ENCODE results near the gene ATP11C.

The ATP11C gene

GRCh38 chrX:139949703-139950102 lies 16.9 kb upstream of the ATP11C start:
- Mint-ChIP-seq H3K4me3 (no peak overlapping the region), H3K9me3 (peaks cover 3% of the 10 kb centered on the region), H3K27ac (no peak overlapping the region), H3K27me3 (ENCODE audit: low read depth) (no peaks in the 10 kb centered on the region), H3K36me3 (ENCODE audit: low read depth) (no peaks in the 10 kb centered on the region), H3K4me1 (no peaks in the 10 kb centered on the region)
- no peak for TF ChIP-seq CTCF (IDR thresholded peaks at IDR 0.05; ENCODE audit: unreplicated experiment in 3 of 3)

- Mint-ChIP-seq H3K9me3 (peaks cover 3% of the 10 kb centered on the region), H3K4me3 (no peak overlapping the region), H3K27me3 (ENCODE audit: low read depth) (no peaks in the 10 kb centered on the region), H3K27ac (no peak overlapping the region), H3K36me3 (ENCODE audit: low read depth) (no peaks in the 10 kb centered on the region), H3K4me1 (no peaks in the 10 kb centered on the region)
- TF ChIP-seq CTCF (IDR thresholded peaks at IDR 0.05; ENCODE audit: unreplicated experiment in 3 of 3) = no peak
Measured at GRCh38 chrX:139945075-139945474, 12.2 kb upstream of the ATP11C start.

GRCh38 chrX:139936259-139936658 lies 3.4 kb upstream of the ATP11C start:
- TF ChIP-seq CTCF (IDR thresholded peaks at IDR 0.05; ENCODE audit: unreplicated experiment in 3 of 3) = no peak
- Mint-ChIP-seq H3K9me3 (peaks cover 6% of the 10 kb centered on the region), H3K27ac (no peak overlapping the region), H3K36me3 (ENCODE audit: low read depth) (no peaks in the 10 kb centered on the region), H3K27me3 (ENCODE audit: low read depth) (no peaks in the 10 kb centered on the region), H3K4me3 (no peak overlapping the region), H3K4me1 (peaks cover 6% of the 10 kb centered on the region)

- Mint-ChIP-seq H3K36me3 (ENCODE audit: low read depth) (no peaks in the 10 kb centered on the region), H3K27ac (peak overlapping the region; percentile 97 to 99 (median 98)), H3K4me1 (peaks cover 27% of the 10 kb centered on the region), H3K27me3 (ENCODE audit: low read depth) (peaks cover 4% of the 10 kb centered on the region), H3K4me3 (peak overlapping the region; percentile 89 to 98 (median 96)), H3K9me3 (peaks cover 2% of the 10 kb centered on the region)
- no peak for TF ChIP-seq CTCF (IDR thresholded peaks at IDR 0.05; ENCODE audit: unreplicated experiment in 3 of 3)
Measured at GRCh38 chrX:139933904-139934303, 1.1 kb upstream of the ATP11C start.

- no peak for TF ChIP-seq CTCF (IDR thresholded peaks at IDR 0.05; ENCODE audit: unreplicated experiment in 3 of 3)
- Mint-ChIP-seq H3K4me3 (peak overlapping the region; percentile 89 to 98 (median 96)), H3K9me3 (no peaks in the 10 kb centered on the region), H3K27me3 (ENCODE audit: low read depth) (peaks cover 4% of the 10 kb centered on the region), H3K36me3 (ENCODE audit: low read depth) (no peaks in the 10 kb centered on the region), H3K4me1 (peaks cover 27% of the 10 kb centered on the region), H3K27ac (peak overlapping the region; percentile 97 to 99 (median 98))
Measured at GRCh38 chrX:139932073-139932900, 566 bp downstream of the ATP11C start.

- H3K4me3 Mint-ChIP-seq = peak overlapping the region; percentile 82 to 86 (median 86)
- no peaks in the 10 kb centered on the region for H3K36me3 Mint-ChIP-seq (ENCODE audit: low read depth)
- H3K9me3 Mint-ChIP-seq = no peaks in the 10 kb centered on the region
- peaks cover 4% of the 10 kb centered on the region for H3K27me3 Mint-ChIP-seq (ENCODE audit: low read depth)
- H3K27ac Mint-ChIP-seq = peak overlapping the region in 2 of 3 experiments; percentile 33 to 37
- peaks cover 27% of the 10 kb centered on the region for H3K4me1 Mint-ChIP-seq
- no peak for TF ChIP-seq CTCF (IDR thresholded peaks at IDR 0.05; ENCODE audit: unreplicated experiment in 3 of 3)
Measured at GRCh38 chrX:139931646-139932072, 1.2 kb downstream of the ATP11C start.
